ENCODE data around the gene JARID2. TPM values are rescaled to one million over a fixed set of nuclear protein-coding genes. Genes with fewer than 3 reads are reported as not detected.

The JARID2 gene
- total RNA-seq, 1 experiment from 2014 or later, result 21.0 TPM

DNA sequence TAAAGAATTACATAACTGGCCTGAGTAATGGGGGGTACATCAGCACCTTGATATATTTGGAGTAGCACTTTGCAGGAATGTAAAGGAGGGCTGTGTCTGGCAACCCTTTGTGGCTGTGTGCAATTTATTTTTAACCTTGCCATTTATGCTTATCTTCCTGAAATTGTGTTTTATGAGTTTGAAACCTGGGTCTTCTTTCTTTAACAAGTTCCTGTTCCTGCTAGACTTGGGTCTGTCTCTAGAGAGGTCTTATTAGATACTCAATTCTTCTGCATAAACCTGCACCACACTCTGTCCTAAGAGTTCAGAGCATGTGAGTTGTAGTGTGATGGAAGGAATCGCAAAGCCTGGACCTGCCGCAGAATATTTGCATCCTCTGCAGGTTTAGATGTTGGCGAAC, 181.0 kb downstream of the JARID2 start:
- Mint-ChIP-seq H3K9me3 (ENCODE audit: unreplicated experiment) (no peaks in the 10 kb centered on the region), H3K4me3 (ENCODE audit: unreplicated experiment) (no peak overlapping the region), H3K27ac (ENCODE audit: low read depth, unreplicated experiment) (no peak overlapping the region), H3K27me3 (ENCODE audit: insufficient read depth, unreplicated experiment) (no peaks in the 10 kb centered on the region), H3K36me3 (ENCODE audit: insufficient read depth, unreplicated experiment) (no peaks in the 10 kb centered on the region), H3K4me1 (ENCODE audit: insufficient read depth, unreplicated experiment) (peaks cover 39% of the 10 kb centered on the region)
- POLR2A ChIA-PET, result no interaction called here
- TF ChIP-seq, protein P1, sequence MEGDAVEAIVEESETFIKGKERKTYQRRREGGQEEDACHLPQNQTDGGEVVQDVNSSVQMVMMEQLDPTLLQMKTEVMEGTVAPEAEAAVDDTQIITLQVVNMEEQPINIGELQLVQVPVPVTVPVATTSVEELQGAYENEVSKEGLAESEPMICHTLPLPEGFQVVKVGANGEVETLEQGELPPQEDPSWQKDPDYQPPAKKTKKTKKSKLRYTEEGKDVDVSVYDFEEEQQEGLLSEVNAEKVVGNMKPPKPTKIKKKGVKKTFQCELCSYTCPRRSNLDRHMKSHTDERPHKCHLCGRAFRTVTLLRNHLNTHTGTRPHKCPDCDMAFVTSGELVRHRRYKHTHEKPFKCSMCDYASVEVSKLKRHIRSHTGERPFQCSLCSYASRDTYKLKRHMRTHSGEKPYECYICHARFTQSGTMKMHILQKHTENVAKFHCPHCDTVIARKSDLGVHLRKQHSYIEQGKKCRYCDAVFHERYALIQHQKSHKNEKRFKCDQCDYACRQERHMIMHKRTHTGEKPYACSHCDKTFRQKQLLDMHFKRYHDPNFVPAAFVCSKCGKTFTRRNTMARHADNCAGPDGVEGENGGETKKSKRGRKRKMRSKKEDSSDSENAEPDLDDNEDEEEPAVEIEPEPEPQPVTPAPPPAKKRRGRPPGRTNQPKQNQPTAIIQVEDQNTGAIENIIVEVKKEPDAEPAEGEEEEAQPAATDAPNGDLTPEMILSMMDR (IDR thresholded peaks at IDR 0.05; ENCODE audit: unreplicated experiment), result no peak
- intact Hi-C loops (cut with micrococcal nuclease), result no loop called here
- no peak for DNase-seq (ENCODE audit: unreplicated experiment)
- CTCF ChIA-PET, result interaction anchor here (0.6 kb wide), 1 partner anchor 177 kb away, joined by 3 read pairs; no protein-coding TSS in a partner anchor
- BruUV-seq (replicated peaks), result no TSS peak

DNA sequence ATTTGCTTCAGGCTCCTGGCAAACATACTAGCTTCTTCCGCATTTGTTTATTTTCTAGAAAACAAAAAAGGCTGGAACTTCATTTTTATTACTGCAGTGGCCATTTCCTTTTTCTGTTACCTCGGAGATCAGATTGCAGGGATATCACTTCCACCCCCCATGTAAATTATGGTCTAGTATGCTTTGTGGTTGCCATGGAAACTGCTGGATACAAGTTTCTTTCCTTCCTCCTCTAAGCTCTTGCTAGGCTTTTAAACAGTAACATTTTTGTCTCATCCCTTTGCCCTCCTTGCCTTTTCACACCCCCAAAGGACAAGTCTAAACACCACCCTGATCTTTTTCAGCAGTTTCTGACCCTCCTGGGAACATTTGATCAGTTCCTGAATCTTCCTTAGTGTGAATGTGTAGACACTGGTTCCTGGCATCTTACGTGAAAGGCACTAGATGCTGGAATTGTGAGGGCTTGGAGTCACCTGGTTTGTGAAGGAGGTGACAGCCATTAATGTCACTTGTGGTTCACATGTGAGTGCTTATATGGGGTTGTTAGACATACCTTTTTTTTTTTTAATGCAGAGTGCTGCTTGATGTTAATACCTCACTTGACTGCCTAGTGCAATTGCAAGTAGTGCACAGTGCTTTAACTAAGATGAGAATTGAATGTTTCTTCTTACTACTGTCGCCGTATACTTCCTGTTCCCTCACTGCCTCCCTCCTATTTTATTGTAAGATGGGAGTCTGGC, 181.6 kb downstream of the JARID2 start:
- BruUV-seq (replicated peaks), result no TSS peak
- no peaks in the 10 kb centered on the region for H3K36me3 Mint-ChIP-seq (ENCODE audit: insufficient read depth, unreplicated experiment)
- H3K27me3 Mint-ChIP-seq (ENCODE audit: insufficient read depth, unreplicated experiment), result no peaks in the 10 kb centered on the region
- no peak overlapping the region for H3K27ac Mint-ChIP-seq (ENCODE audit: low read depth, unreplicated experiment)
- TF ChIP-seq, protein P1 (IDR thresholded peaks at IDR 0.05; ENCODE audit: unreplicated experiment), result no peak
- no peak for DNase-seq (ENCODE audit: unreplicated experiment)
- no peak overlapping the region for H3K4me3 Mint-ChIP-seq (ENCODE audit: unreplicated experiment)
- intact Hi-C loops (cut with micrococcal nuclease), result no loop called here
- ChIA-PET POLR2A (no interaction called here), CTCF (no interaction called here)
- no peaks in the 10 kb centered on the region for H3K9me3 Mint-ChIP-seq (ENCODE audit: unreplicated experiment)
- peaks cover 44% of the 10 kb centered on the region for H3K4me1 Mint-ChIP-seq (ENCODE audit: insufficient read depth, unreplicated experiment)

DNA sequence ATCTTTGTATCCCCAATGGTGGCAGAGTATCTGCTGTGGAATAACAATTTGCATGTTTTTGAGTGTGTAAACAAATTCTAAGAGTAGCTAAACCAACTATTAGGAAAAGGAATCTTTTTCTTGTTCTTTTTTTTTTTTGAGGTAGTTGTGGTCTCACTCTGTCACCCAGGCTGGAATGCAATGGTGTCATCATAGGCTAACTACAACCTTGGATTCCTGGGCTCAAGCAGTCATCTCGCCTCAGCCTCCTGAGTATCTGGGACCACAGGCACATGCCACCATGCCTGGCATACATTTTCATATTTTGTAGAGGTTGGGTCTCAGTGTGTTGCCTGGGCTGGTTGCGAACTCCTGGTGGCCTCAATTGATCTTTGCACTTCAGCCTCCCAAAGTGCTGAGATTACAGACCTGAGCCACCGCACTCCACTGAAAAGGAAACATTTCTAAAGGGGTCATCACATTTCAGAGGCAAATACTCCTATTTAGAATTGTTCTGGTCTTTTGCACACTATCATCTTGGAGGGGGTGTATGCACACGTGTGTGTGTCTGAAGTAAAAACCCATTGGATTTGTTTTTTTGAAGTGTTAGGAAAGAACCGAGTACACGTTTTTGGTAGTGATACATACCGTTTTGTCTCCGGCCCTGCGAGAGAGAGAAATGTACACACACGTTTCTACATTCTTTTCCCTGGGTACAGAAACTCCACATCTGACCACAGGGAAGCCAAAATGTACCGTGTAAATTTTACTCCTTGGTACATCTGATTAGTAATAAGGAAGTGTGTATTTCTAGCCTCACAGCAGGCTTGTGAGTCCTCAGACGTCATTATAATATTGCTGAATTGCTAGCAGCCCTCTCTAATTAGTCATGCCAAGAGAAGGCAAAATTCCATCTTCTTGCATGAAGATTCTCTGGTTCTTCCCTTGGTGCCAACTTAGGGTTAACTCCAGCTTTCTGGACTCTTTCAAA, 183.6 kb downstream of the JARID2 start:
- Mint-ChIP-seq H3K4me3 (ENCODE audit: unreplicated experiment) (peak overlapping the region; percentile 33), H3K36me3 (ENCODE audit: insufficient read depth, unreplicated experiment) (no peaks in the 10 kb centered on the region), H3K27me3 (ENCODE audit: insufficient read depth, unreplicated experiment) (no peaks in the 10 kb centered on the region), H3K9me3 (ENCODE audit: unreplicated experiment) (peaks cover 4% of the 10 kb centered on the region), H3K27ac (ENCODE audit: low read depth, unreplicated experiment) (peak overlapping the region; percentile 87), H3K4me1 (ENCODE audit: insufficient read depth, unreplicated experiment) (peaks cover 42% of the 10 kb centered on the region)
- intact Hi-C loops (cut with micrococcal nuclease), result no loop called here
- BruUV-seq (replicated peaks), result no TSS peak
- TF ChIP-seq, protein P1 (IDR thresholded peaks at IDR 0.05; ENCODE audit: unreplicated experiment), result no peak
- ChIA-PET POLR2A (interaction anchor here (0.6 kb wide), 1 partner anchor 1699 kb away, joined by 3 read pairs; no protein-coding TSS in a partner anchor), CTCF (interaction anchor here (0.6 to 0.8 kb wide), 3 partner anchors 11 to 327 kb away, joined by 3 read pairs; no protein-coding TSS in a partner anchor)
- DNase-seq (ENCODE audit: unreplicated experiment), result peak; percentile 66

DNA sequence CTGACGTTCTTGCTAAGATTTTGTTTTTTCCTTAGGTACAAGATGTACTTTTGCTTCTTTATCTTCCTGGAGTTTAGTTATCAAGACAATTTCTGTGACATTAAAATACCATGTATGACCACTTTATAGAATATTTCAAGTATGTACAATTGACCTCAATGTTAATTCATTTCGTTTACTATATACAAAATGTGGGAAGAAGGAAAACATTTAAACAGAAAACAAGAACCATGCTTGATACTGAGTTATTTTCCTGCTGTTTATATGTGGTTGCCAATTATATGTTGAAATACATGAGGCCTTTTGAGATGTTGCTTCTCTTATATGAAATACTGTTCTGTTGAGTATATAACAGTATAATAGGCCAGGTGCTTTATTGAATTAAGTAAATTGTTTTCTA, 184.3 kb downstream of the JARID2 start:
- peaks cover 8% of the 10 kb centered on the region for H3K9me3 Mint-ChIP-seq (ENCODE audit: unreplicated experiment)
- H3K27ac Mint-ChIP-seq (ENCODE audit: low read depth, unreplicated experiment), result peak overlapping the region; percentile 87

More for the DNA sequence above, 184.3 kb downstream of the JARID2 start:
- POLR2A ChIA-PET, result no interaction called here
- no peaks in the 10 kb centered on the region for H3K27me3 Mint-ChIP-seq (ENCODE audit: insufficient read depth, unreplicated experiment)
- CTCF ChIA-PET, result interaction anchor here (0.8 to 2.0 kb wide), 3 partner anchors 10 to 40 kb away, joined by 3 to 6 read pairs (median 5); no protein-coding TSS in a partner anchor
- TF ChIP-seq, protein P1 (IDR thresholded peaks at IDR 0.05; ENCODE audit: unreplicated experiment), result no peak
- H3K4me1 Mint-ChIP-seq (ENCODE audit: insufficient read depth, unreplicated experiment), result peaks cover 42% of the 10 kb centered on the region
- no peaks in the 10 kb centered on the region for H3K36me3 Mint-ChIP-seq (ENCODE audit: insufficient read depth, unreplicated experiment)
- intact Hi-C loops (cut with micrococcal nuclease), result no loop called here
- no peak overlapping the region for H3K4me3 Mint-ChIP-seq (ENCODE audit: unreplicated experiment)
- BruUV-seq (replicated peaks), result no TSS peak
- no peak for DNase-seq (ENCODE audit: unreplicated experiment)
